Measurements from ENCODE around the gene NRDE2.
"Not testable (repeated sequence)": the region's sequence is repeated elsewhere in the genome, so short reads cannot be mapped to it uniquely, and the experiment has no call there.

NRDE2 gene

GRCh38 chr14:90274019-90274418, 57.7 kb downstream of the NRDE2 start:
- DNase-seq (ENCODE audit: low read depth in 1 of 2, low spot score in 1 of 2): no peak

- no peak for DNase-seq (ENCODE audit: low read depth in 1 of 2, low spot score in 1 of 2)
Observed at GRCh38 chr14:90273532-90273931, 58.2 kb downstream of the NRDE2 start.

DNA sequence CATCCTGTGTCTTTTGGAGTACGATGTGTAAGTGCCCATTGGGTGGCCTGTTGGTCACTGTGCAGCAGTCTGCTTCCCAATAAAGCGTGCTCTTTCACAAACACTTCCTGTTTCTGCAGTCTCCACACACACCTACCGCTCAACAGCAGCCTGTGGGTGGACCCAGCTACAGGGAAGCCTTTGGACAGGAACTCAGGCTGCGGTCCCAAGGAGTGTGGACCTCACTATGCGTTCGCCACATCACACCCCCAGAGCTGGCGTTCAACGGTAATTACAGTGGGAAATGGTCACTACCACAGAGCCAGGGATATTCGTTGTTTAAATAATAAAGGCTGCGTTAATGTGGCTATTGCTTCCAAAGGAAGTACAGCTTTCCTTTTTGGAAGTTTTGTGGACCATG, 59.2 kb downstream of the NRDE2 start:
- DNase-seq (ENCODE audit: low read depth in 1 of 2, low spot score in 1 of 2): no peak

GRCh38 chr14:90268420-90268819, 63.3 kb downstream of the NRDE2 start:
- DNase-seq (ENCODE audit: low read depth in 1 of 2, low spot score in 1 of 2): no peak

DNA sequence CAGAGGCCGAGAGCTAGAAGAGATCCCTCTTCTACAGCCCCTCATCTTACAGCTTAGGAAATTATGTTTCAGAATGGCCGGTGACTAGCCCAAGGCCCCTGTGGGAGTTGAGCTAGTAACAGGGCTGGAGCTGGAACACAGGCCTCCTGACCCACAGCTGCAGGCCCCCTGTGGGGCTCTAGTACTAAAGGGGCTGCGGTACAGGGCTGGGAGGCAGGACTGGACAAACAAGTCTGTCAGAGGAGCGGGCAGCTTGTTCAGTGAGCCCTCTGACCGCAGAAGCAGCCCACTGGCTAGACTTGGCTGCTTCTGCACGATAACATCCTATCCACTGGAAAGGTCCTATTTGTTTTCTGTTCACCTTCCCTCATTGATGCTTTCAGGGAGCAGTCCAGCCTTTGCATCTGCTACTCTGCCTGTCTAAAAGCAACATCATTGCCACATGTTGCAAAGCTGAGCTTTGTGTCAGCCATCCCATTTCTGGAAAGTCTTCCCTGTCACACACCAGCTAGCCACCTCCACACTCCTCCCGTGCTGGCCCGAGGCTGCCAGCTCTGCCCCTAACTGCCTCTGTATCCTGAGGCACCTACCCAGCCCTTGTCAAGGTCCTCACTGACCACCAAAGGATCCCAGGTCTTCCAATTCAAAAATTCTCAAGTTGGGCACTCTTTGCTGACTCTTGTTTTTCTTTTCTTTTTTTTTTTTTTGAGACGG, 65.1 kb downstream of the NRDE2 start:
- no peak for DNase-seq (ENCODE audit: low read depth in 1 of 2, low spot score in 1 of 2)

DNA sequence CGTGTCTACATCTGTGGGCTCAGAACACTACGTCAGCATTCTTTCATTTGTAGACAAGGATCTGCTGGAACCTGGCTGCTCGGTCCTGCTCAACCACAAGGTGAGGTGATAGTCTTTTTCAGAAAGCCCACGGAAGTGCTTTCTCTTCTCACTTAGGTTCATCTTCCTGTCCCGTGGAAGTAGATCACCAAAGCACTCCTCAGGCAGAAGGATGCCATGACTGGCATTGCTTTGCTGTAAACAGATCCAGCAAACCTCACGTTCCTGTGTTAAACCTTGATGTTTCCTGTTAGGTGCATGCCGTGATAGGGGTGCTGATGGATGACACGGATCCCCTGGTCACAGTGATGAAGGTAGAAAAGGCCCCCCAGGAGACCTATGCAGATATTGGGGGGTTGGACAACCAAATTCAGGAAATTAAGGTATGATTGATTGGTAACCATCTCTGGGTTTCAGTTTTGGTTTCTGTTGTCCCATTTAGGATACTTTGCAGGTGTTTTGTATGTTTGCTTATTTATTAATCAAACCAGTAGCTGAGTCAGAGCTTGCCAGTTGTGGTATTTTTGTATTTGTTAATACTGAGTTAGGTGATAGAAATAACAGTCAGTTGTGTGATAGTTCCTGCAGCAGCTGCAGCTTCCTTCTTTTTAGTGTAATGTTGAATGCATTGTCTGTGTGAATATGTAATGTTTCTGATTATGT, 67.8 kb downstream of the NRDE2 start:
- DNase-seq (ENCODE audit: low read depth in 1 of 2, low spot score in 1 of 2): no peak

GRCh38 chr14:90256354-90257131, 75.2 kb downstream of the NRDE2 start, which contains the start of gene PSMC1:
TSS of gene PSMC1 (plus strand) at chr14:90256553. CDS start at chr14:90256598, 45 bp downstream.
- peak; percentile 74 to 87 for DNase-seq (ENCODE audit: low read depth in 1 of 2, low spot score in 1 of 2)

DNA sequence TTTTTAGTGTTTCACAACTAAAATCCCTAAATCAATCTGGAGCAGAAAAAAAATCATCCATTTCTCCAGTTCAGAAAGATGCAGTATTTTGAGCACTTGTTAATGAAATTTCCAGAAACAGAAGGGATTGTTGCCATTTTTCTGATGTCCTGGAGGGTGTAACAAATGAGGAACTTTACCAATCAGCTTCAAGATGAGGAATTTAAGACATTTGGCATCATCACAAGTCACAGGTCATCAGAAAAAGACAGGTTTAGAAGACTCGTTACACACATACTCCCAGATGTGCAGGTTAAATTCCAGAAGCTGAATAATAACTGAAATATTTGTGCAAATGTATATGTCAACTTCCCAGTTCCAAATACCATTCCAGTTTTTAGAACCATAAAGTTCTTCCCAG, 75.9 kb downstream of the NRDE2 start:
- no peak for DNase-seq (ENCODE audit: low read depth in 1 of 2, low spot score in 1 of 2)

- DNase-seq (ENCODE audit: low read depth in 1 of 2, low spot score in 1 of 2): no peak
Observed at GRCh38 chr14:90253826-90254225, 77.9 kb downstream of the NRDE2 start.

GRCh38 chr14:90248594-90248993, 83.1 kb downstream of the NRDE2 start:
- DNase-seq (ENCODE audit: low read depth in 1 of 2, low spot score in 1 of 2): no peak

DNA sequence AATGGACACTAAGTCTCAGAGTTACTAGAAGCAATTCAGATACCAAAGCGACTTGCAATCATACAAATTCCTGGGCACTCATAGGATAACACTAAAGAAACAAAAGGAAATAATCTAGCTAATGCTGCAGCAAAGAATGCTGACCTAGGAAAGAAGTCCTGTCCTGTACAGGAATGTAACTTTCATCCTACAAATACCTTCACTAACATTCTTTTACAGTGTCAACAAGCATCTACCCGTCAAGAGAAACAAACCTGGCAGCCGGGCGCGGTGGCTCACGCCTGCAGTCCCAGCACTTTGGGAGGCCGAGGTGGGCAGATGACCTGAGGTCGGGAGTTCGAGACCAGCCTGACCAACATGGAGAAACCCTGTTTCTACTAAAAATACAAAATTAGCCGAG, 84.3 kb downstream of the NRDE2 start:
- not testable (repeated sequence) for DNase-seq (ENCODE audit: low read depth in 1 of 2, low spot score in 1 of 2)

- no peak for DNase-seq (ENCODE audit: low read depth in 1 of 2, low spot score in 1 of 2)
Observed at GRCh38 chr14:90246936-90247335, 84.8 kb downstream of the NRDE2 start.

DNA sequence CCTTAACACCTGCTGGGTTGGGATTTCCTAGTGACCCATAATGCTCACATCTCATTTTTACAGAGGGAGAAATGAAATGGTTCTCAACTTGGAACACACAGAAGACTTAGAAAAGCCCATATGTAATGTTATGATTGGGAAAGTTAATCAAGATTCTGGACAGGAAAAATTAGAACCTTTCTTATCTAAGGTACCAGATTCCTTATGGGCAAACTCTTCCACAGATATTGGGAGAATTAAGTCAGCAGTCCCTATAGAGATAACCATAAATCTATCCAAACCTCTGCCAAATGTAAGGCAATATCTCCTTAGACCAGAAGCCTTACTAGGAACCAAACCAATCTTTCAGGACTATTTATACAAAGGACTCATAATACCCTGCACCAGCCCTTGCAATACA, 89.3 kb downstream of the NRDE2 start:
- DNase-seq (ENCODE audit: low read depth in 1 of 2, low spot score in 1 of 2): no peak

DNA sequence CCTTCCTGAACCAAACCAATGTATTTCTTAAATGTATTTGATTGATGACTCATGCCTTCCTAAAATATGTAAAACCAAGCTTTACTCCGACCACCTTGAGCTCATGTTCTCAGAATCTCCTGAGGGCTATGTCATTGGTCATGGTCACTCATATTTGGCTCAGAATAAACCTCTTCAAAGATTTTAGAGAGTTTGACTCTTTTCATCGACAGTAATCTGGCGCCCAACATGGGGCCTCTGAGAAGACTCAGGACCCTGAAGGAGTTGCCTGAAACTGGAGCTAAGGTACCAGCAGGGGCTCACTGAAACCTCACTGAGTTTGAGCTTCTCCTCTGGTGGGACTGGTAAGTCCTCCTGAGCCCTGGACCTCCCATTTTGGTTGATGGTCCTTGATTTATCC, 92.6 kb downstream of the NRDE2 start:
- DNase-seq (ENCODE audit: low read depth in 1 of 2, low spot score in 1 of 2): no peak

DNA sequence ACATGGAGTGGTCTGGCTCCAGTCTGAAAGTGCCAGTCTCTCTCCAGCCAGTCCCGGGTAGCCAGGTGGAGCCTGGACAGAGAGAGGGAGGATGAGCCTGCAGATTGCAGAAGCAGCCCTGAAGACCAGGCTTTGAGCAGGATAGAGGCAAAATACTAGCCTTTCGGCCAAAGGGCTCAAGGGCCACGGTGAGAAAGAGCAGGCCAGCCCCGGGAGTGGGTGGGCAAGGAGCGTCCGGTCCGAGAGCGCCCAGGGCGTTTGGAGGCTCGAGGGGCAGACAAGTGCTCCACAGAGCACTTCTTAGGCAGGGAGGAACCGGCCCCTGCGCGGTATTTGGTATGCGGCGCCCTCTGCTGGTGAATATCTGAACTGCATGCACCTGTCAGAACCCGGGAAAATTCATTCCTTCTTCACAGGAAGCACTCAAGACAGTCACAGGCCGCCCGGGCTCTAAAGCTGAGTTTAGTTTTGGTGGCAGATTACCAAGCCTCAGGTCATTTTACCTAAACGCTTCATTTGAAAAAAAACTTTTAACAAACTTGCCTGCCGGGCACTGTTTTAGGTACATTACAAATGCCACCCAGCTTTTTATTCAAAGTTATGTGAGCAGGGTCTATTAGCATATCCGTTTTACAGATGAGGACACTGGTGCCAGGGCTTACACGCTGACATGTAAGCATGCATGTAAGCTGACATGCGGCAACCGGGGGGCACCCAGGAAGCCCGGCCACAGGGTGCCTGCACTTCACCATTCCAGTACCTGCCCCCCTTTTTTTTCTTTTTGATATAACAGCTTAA, 96.4 kb downstream of the NRDE2 start:
- peak; percentile 51 to 60 for DNase-seq (ENCODE audit: low read depth in 1 of 2, low spot score in 1 of 2)

- not testable (repeated sequence) for DNase-seq (ENCODE audit: low read depth in 1 of 2, low spot score in 1 of 2)
Observed at GRCh38 chr14:90229942-90230341, 101.8 kb downstream of the NRDE2 start.

DNA sequence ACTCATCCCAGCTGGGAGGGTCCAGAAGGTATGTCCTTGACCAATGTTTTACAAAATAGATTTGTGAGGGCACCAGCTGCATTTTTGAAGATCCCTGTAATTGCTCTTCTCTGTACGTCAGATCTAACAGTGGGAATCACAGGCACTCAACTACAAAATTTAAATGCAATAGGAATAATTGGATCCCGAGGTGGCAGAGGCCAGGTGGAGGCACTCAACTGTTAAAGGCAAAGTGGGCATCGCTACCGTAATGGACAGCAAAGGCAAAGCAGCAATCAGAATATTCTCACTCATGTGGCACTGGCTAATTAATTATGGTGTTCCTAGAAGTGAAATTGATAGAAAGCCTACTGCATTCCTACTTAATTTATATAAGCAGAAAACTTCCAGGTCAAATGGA, 103.3 kb downstream of the NRDE2 start:
- no peak for DNase-seq (ENCODE audit: low read depth in 1 of 2, low spot score in 1 of 2)
